HCEC 1CT (cell line): ENCODE results near the gene NRXN2.
"Not testable (repeated sequence)": the region's sequence is repeated elsewhere in the genome, so short reads cannot be mapped to it uniquely, and the experiment has no call there.

ENCODE experiments used
- DNase-seq: peaks from one replicate; pipeline ENCODE4 v3.0.0-alpha.2; 2017

The NRXN2 gene

DNA sequence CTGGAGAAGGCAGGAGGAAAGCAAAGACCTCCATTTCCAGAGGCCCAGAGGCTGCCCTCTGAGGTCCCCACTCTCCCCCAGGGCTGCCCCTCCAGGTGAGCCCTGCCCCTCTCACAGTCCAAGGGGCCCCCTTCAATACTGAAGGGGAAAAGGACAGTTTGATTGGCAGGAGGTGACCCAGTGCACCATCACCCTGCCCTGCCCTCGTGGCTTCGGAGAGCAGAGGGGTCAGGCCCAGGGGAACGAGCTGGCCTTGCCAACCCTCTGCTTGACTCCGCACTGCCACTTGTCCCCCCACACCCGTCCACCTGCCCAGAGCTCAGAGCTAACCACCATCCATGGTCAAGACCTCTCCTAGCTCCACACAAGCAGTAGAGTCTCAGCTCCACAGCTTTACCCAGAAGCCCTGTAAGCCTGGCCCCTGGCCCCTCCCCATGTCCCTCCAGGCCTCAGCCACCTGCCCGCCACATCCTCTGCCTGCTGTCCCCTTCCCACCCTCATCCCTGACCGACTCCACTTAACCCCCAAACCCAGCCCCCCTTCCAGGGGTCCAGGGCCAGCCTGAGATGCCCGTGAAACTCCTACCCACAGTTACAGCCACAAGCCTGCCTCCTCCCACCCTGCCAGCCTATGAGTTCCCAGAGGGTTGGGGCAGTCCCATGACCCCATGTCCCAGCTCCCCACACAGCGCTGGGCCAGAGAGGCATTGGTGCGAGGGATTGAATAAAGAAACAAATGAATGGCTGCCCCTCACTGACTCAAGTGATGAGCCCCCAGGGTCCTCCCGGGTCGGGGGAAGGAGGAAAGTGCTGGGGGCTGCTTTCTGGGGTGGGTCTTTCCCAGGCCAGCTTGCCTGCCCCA, 121.2 kb downstream of the NRXN2 start:
- DNase-seq = no peak

DNA sequence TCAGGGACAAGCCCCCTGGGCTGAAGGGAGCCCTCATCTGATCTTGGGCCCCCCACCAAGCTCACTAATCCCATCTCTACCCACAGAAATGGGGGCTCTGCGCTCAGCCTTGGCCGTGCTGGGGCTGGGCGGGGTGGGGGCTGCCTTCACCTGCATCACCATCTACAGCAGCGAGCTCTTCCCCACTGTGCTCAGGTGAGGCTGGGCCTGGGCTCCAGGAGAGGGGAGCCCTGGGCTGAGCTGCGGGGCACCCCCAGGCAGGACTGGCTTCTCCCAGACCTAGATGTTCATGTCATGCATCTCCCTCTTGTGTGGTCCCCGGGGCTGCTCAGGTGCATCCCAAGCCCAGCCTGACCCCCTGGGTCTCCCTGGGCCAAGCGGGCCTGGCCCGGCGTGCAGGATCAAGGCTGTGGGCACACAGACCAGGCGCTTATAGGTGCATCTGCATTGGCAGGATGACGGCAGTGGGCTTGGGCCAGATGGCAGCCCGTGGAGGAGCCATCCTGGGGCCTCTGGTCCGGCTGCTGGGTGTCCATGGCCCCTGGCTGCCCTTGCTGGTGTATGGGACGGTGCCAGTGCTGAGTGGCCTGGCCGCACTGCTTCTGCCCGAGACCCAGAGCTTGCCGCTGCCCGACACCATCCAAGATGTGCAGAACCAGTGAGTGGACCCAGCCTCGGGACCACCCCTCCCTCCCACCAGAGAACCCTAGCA, 122.6 kb downstream of the NRXN2 start:
- DNase-seq = no peak

DNA sequence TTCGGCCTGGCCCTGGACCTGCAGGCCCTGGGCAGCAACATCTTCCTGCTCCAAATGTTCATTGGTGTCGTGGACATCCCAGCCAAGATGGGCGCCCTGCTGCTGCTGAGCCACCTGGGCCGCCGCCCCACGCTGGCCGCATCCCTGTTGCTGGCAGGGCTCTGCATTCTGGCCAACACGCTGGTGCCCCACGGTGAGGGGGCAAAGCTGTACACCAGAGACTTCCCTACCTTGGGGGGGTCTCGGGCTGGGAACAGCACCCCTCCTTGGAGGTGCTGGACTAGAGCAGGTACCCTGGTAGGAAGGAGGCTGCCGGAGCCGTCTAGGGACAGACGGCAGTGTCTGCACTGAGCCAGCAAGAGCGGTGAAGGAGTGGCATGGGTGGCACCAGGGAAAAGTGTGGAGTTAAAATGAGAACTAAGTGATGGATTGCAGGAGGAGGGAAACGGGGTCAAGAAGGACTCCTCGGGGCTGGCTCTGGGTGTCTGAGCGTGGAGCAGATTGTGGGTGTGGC, 123.2 kb downstream of the NRXN2 start:
- DNase-seq = no peak

DNA sequence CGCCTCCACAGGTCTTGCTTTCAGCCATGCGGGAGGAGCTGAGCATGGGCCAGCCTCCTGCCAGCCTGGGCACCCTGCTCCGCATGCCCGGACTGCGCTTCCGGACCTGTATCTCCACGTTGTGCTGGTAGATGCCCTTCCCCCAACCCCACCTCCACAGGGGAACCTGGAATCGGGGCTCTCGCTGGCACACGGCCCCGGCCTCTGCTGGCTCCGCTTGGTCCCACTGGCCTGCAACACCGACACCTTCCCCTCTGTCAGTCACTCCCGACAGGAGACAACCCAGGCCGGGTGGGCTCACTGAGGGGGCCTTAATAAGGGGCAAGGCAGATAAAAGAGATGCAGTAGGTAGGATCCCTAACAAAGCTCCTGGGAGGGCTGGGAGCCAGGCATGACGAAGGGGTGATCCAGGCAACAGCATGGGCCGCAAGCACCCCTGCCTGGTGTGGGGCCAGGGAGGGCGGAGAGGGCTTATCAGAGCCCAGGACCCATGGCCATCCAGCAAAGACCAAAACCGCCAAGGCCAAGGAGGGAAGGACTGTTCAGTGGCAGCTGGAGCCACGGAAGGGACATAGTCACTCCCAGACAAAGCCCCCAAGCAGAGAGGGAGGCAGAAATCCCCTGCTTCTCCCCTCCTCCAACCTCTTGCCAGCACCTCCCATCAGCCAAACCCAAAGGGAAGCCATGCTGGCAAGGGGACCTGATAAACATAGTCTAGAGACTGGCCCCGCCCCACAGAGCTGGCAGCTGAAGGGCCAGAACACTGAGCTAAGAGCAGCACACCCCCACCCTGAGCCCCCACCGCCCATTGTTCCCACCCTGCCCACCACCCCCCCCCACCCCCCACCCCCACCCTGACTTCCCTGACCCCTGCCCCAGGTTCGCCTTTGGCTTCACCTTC, 124.0 kb downstream of the NRXN2 start:
- no peak for DNase-seq

DNA sequence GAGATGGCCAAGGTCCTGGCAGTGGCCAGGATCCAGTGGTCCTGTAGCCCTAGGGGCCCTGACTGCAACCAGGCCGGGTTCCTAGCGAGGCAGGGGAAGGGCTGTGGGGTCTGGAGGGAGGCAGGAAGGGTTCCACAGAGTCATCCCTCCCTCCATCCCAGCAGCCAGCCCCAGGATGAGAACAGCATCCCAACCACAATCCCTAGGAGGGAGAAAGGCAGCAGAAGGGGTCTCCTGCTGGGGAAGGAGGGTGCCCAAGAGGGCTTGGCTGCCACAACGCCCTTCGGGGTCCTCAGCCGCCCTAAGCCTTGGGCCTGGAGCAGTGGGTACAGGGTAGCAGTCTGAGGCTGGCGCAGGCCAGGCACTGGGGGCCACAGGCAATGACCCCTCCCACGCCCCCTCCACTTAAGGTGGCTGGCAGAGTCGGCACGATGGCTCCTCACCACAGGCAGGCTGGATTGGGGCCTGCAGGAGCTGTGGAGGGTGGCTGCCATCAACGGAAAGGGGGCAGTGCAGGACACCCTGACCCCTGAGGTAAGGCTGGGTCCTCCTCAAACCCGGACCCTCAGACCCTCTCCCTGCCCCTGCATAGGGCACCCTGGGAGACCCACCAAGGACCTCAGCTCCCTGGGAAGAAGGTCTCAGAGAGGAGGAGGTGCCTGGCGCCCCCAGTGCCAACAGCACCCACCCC, 124.7 kb downstream of the NRXN2 start:
- DNase-seq = no peak

DNA sequence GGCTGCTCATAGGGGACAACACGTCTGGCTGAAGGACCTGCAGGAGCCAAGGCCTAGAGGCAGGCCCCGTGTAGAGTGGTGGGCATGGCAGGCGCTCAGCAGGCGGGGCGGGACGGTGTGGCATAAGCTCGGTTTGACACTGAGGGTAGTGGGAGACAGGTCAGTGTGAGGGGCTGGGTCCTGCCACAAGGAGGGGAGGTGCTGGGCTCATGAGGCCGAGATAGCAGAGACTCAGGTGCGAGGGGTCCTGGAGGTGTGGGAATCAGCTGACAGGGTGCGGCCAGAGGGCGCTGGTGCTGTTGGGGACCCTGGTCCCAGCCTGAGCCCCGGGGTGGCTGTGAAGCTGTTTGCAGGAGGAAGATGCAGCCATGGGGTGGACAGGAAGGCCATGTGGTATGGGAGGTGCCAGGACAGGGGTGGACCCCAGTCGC, 125.3 kb downstream of the NRXN2 start:
- DNase-seq = no peak

DNA sequence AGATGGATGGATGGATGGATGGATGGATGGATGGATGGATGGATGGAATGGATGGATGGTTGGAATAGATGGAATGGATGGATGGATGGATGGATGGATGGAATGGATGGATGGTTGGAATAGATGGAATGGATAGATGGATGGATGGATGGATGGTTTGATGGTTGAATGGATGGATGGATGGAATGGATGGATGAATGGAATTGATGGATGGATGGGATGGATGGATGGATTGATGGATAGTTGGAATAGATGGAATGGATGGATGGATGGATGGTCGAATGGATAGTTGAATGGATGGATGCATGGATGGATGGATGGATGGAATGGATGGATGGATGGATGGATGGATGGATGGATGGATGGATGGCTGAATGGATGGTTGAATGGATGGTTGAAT, 127.1 kb downstream of the NRXN2 start:
- not testable (repeated sequence) for DNase-seq

DNA sequence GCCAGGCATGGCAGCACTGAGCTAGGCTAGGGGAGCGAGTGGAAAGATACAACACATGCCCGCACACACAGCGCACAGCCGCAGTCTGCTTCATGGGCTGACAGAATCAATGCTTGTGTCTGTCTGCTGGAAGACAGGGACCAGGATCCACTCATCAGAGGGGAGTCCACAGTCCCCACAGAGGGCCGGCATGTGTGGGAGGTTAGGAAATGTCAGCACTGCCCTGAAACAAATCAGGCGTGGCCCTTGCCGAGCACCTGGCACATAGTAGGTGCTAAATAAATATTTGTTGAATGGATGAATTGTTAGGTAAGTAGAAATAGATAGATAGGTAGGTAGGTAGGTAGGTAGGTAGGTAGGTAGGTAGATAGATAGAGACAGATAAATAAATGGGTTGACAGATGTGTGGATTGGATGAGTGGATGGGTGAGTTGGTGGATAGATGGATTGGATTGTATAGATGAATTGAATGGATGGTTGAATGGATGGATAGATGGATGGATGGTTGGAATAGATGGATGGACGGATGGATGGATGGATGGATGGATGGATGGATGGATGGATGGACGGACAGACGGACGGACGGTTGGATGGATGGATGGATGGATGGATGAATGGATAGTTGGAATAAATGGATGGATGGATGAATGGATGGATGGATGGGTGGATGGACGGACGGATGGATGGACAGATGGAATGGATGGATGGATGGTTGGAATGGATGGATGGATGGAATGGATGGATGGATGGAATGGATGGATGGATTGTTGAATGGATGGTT, 128.6 kb downstream of the NRXN2 start:
- no peak for DNase-seq

DNA sequence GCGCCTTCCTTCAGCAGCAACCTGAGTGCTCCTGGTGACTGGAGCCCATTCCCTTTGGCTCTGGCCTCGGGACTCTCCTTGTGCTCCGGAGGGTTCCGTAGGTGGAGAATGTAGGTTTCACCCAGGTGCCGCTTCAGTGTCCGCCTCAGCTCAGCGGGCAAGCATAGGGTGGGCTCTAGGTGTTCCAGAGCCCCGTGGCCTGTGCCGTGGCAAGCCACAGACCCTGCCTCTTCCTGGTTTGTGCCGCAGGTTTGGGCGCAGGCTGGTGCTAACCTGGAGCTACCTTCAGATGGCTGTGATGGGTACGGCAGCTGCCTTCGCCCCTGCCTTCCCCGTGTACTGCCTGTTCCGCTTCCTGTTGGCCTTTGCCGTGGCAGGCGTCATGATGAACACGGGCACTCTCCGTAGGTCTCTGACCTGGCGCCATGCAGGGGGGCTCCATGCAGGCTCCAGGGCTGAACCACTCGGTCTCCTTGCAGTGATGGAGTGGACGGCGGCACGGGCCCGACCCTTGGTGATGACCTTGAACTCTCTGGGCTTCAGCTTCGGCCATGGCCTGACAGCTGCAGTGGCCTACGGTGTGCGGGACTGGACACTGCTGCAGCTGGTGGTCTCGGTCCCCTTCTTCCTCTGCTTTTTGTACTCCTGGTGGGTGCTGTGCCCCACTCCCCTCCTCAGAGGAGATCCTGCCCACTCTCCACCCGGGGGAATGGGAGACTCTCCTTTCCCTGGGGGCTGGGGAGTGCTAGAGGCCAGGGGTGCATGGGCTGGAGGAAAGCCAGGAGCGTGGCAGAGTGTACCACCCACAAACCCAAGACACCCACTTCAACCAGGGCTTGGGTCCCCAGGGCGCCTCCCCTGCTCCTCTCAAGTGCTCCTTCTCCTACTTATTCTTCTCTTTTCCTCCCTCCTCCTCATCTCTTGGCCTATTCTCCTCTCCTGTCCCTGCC, 129.6 kb downstream of the NRXN2 start:
- DNase-seq = no peak

DNA sequence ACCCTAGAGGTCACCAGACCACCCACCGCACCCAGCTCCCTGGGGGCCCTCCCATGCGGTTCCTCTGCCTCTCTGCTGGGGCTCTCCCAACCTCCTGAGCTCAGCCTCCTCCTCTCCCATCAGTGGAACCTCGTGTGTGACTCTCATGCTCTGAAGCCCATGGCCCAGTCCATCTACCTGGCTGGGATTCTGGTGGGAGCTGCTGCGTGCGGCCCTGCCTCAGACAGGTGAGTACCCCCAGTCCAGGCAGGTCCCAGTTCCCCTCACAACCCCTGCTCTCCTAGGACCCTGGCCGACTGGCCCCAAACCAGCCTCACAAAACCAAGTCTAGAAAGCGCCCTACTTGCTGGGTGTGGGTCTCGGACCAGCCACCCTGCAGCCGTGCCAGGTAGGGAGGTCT, 130.3 kb downstream of the NRXN2 start:
- no peak for DNase-seq

DNA sequence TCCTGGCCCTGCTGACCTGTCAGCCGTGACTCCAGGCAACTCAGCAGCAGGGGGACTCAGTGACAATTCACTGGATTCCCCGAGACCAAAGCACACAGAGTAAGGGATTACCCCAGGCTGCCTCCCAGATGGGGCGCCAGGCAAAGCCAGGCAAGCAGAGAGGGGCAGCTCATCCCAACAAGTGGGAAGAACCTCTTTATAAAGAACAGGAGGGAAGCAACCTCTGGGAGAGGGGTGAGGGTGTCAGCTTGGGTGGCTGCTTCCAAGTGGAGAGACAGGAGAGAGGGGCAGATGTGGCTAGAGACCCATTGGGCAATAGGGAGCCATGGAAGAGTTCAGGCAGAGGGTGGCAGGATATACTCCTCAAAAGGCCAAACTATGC, 130.8 kb downstream of the NRXN2 start:
- no peak for DNase-seq

DNA sequence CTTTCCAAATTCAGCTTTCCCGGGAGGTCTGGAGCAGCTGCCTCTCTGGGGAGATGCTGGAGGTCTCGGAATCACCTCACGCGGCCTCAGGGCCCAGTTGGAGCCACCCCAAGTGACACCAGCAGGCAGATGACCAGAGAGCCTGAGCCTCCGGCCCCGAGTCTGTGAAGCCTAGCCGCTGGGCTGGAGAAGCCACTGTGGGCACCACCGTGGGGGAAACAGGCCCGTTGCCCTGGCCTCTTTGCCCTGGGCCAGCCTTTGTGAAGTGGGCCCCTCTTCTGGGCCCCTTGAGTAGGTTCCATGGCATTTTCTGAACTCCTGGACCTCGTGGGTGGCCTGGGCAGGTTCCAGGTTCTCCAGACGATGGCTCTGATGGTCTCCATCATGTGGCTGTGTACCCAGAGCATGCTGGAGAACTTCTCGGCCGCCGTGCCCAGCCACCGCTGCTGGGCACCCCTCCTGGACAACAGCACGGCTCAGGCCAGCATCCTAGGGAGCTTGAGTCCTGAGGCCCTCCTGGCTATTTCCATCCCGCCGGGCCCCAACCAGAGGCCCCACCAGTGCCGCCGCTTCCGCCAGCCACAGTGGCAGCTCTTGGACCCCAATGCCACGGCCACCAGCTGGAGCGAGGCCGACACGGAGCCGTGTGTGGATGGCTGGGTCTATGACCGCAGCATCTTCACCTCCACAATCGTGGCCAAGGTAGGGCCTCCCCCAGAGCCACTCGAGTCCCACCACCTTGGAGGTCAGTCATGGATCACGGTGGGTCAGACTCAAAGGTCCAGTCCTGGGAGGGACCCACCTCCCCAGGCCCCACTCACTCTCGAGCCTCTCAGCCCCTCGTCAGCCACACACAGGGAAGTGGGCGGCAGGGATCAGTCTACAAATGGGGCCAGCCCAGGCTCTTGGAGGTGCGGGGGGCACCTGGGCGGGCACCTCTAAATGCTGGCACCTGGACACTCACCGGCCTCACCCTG, 131.5 kb downstream of the NRXN2 start:
- no peak for DNase-seq

DNA sequence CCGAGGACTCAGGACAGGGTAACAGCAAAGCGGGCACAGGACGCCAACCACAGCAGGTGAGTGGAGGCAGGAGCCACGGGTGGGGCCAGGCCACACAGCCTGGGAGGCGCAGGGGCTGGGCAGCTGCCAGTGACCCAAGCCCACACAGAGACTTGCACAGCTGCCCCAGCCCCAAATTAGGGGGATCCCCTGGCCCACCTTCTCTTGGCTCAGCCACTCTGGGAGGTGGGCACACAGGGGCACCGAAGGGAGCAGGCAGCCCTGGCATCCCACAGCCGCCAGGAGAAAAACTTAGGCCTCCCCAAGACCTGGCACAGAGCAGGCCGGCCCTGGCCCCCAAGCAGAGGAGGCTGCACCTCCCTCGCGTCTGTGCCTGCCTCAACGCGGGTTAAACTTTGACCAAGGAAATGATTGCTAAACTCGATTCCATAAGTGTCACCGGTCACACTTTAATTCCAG, 132.2 kb downstream of the NRXN2 start, which contains the start of gene SLC22A12:
TSS of gene SLC22A12 (plus strand) at position 458 of the 459 bp plus-strand sequence. CDS start 337 bp downstream, outside the sequence.
- DNase-seq = no peak

DNA sequence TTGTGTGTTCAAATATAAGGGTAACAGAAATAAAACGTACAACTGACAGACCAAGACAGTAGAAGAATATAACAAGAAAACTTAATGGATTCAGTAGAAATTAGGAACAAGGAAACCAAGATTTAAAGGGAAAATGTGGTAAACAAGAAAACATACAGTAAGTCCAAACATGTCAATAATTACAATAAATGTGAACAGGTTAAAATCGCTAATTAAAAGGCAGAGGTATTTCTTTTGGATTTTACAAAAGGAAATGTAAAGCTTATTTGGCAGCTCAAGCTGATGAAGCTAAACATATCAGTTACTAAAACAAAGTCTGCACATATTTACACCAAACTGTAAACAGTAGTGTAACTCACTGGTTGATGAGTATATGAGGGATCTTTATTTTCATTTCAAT, 134.3 kb downstream of the NRXN2 start:
- DNase-seq = no peak

DNA sequence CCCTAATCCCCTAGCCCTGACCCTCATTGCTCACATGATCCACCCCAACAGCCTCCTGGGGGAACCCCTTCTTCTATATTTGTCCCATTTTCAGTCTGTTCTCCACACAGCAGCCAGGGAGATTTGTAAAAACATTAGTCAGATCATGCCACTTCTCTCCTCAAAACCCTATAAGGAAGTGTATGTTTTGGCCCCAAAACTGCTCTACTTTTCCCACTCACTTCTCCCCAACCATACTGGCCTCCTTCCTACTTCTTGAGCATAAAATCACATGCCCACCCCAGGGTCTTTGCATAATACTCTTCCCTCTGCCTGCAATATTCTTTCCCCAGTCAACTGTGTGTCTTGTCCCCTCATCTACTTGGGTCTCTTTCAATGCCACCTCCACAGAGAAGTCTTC, 136.6 kb downstream of the NRXN2 start:
- DNase-seq = no peak

DNA sequence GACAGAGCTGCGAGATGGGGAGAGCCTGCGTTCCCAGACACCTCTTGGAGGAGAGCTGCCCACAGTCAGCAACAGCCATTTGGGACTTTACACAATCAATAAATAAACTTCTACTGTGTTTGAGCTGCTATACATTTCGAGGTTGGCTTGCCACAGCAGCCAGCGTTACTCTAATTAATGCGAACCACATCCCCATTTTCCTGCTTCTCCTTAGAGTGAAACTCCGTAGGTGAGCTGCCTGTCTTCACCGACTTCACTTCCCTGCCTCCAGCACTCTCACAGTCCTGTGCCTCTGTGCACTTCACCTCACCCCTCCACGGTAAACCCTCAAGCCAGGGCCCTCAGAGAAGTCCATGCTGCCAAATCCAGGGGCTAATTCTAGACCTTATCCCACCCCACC, 137.8 kb downstream of the NRXN2 start:
- no peak for DNase-seq

DNA sequence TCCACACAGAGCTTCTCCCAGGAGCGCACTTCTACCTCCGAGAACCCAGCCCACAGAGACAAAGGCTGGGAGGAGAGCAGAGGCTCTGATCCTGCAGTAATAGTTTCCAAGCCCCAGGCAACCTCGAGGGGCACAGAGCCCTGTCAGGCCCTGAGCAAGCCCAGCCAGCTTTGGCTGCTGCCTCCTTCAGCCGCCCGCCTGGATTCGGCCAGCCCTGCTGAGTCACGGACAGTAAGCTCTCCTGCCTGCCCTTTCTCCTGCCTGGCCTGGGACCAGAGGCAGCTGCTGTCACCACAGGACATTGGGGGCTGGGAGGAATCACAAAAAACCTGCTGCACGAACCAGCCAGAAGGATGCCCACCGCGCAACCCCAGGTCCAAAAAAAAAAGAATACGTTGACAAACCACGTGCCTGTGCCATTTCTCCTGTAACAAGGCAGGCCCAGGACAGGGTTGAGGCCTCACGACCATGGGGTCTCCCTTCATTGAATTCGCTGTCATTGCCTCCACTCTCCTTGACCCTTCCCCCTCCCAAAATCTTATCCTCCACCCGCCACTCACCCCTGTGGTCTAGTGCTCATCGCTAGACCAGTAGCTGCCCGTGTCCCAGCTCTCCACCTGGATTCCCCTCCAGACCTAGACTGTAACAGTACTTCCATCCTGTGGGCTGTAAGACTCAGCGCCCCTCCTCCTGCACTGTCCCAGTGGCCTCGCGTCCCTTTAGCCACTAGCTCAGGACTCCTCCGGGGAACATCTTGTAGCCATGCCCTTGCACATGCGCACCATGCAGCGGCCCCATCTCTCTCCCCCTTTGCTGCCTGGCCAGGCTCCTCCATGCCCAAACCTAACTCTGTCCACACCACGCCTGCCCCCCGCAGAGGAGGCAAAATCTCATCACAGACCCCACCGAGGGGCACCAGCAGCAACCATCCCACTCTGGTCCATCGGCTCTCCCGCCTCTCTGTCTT, 139.4 kb downstream of the NRXN2 start:
- DNase-seq = no peak

DNA sequence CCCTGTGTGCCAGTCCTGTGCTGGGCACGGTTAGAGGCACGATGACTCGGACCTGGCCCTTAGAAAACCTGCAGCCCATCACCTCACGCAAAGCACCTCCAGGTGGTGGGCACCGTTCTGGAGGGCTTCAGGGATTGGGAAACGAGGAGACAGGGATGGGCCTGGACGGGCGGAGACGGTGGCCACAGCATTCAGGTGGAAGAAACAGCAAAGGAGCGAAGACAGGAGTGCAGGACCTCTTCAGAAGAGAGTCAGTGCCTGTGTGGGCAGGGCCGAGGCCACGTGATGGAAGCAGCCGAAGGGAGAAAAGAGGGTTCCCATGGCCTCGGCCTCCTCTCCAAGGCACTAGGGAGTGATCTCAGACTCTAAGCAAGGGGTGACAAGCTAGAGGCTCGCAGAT, 140.1 kb downstream of the NRXN2 start:
- DNase-seq = no peak
